SK-N-SH treated with all-trans-retinoic acid at 6 μM for 48 hours (cell line): ENCODE results near the gene DPYSL4.

Experiments
- ATAC-seq: fragments of 200-7000 bp; cut with Tn5 transposase; 3 replicates; pipeline ENCODE4 v1.9.1; 2020; ENCODE audit warnings: mild to moderate bottlenecking, moderate library complexity
- CREB5 ChIP-seq: fragments of 250-450 bp; sonication (Bioruptor Pico); IDR thresholded peaks from 2 replicates; pipeline ENCODE4 v1.5.1; 2020; ENCODE audit warnings: low read depth, mild to moderate bottlenecking, moderate library complexity
- CSDC2 ChIP-seq: fragments of 250-450 bp; sonication (Bioruptor Pico); IDR thresholded peaks from 2 replicates; pipeline ENCODE4 v1.5.0; 2020; ENCODE audit warnings: mild to moderate bottlenecking, moderate library complexity
- CSRNP3 ChIP-seq: fragments of 250-450 bp; sonication (Bioruptor Pico); IDR thresholded peaks from 2 replicates; pipeline ENCODE4 v1.5.1; 2021; ENCODE audit warnings: mild to moderate bottlenecking, moderate library complexity
- ESRRG ChIP-seq: fragments of 250-450 bp; sonication (Bioruptor Pico); IDR thresholded peaks from 2 replicates; pipeline ENCODE4 v1.6.1; 2021; ENCODE audit warnings: mild to moderate bottlenecking
- GLIS3 ChIP-seq: fragments of 250-450 bp; sonication (Bioruptor Pico); IDR thresholded peaks from 2 replicates; pipeline ENCODE4 v1.5.0; 2020; ENCODE audit warnings: mild to moderate bottlenecking, moderate library complexity
- ISL1 ChIP-seq: fragments of 250-450 bp; sonication (Bioruptor Pico); IDR thresholded peaks from 2 replicates; pipeline ENCODE4 v2.1.2; 2022; ENCODE audit warnings: mild to moderate bottlenecking, moderate library complexity
- OSR1 ChIP-seq: fragments of 250-450 bp; sonication (Bioruptor Pico); IDR thresholded peaks from 2 replicates; pipeline ENCODE4 v1.8.0; 2022; ENCODE audit warnings: moderate library complexity, mild to moderate bottlenecking, inconsistent platforms
- PPARA ChIP-seq: fragments of 250-450 bp; sonication (Bioruptor Pico); IDR thresholded peaks from 2 replicates; pipeline ENCODE4 v1.5.0; 2020; ENCODE audit warnings: mild to moderate bottlenecking, borderline replicate concordance
- RARB ChIP-seq: fragments of 250-450 bp; sonication (Bioruptor Pico); IDR thresholded peaks from 2 replicates; pipeline ENCODE4 v1.8.0; 2021; ENCODE audit warnings: mild to moderate bottlenecking, moderate library complexity
- SNAI2 ChIP-seq: fragments of 250-450 bp; sonication (Bioruptor Pico); IDR thresholded peaks from 2 replicates; pipeline ENCODE4 v1.5.0; 2020; ENCODE audit warnings: mild to moderate bottlenecking, moderate library complexity
- TCF4 ChIP-seq: fragments of 250-450 bp; sonication (Bioruptor Pico); IDR thresholded peaks from 2 replicates; pipeline ENCODE4 v1.8.0; 2021; ENCODE audit warnings: mild to moderate bottlenecking, moderate library complexity, borderline replicate concordance
- TOX ChIP-seq: fragments of 250-450 bp; sonication (Bioruptor Pico); IDR thresholded peaks from 2 replicates; pipeline ENCODE4 v1.8.0; 2021; ENCODE audit warnings: mild to moderate bottlenecking, moderate library complexity, borderline replicate concordance
- TSHZ2 ChIP-seq: fragments of 250-450 bp; sonication (Bioruptor Pico); IDR thresholded peaks from 2 replicates; pipeline ENCODE4 v1.5.0; 2020; ENCODE audit warnings: mild to moderate bottlenecking, moderate library complexity
- ZC3H10 ChIP-seq: fragments of 250-450 bp; sonication (Bioruptor Pico); IDR thresholded peaks from 2 replicates; pipeline ENCODE4 v1.5.1; 2021; ENCODE audit warnings: mild to moderate bottlenecking, moderate library complexity
- ZFP3 ChIP-seq: fragments of 250-450 bp; sonication (Bioruptor Pico); IDR thresholded peaks from 2 replicates; pipeline ENCODE4 v1.5.0; 2020; ENCODE audit warnings: mild to moderate bottlenecking, moderate library complexity
- ZFP30 ChIP-seq: fragments of 450-650 bp; formaldehyde crosslinking; IDR thresholded peaks from 2 replicates; pipeline ENCODE4 v1.5.0; 2022; ENCODE audit warnings: mild to moderate bottlenecking, moderate library complexity
- ZNF565 ChIP-seq: fragments of 450-650 bp; formaldehyde crosslinking; conservative IDR thresholded peaks from 2 replicates; pipeline ENCODE4 v1.5.0; 2020; ENCODE audit warnings: low read depth, mild to moderate bottlenecking, moderate library complexity
- ZNF70 ChIP-seq: fragments of 450-650 bp; formaldehyde crosslinking; IDR thresholded peaks from 2 replicates; pipeline ENCODE4 v1.5.0; 2020; ENCODE audit warnings: mild to moderate bottlenecking, moderate library complexity
- ZNF8 ChIP-seq: fragments of 450-650 bp; formaldehyde crosslinking; IDR thresholded peaks from 2 replicates; pipeline ENCODE4 v1.5.0; 2020; ENCODE audit warnings: mild to moderate bottlenecking, moderate library complexity
- TF ChIP-seq, protein P1 (sequence below): fragments of 250-450 bp; sonication (Bioruptor Pico); IDR thresholded peaks from 2 replicates; pipeline ENCODE4 v1.8.0; 2021; ENCODE audit warnings: low read depth, mild to moderate bottlenecking, moderate library complexity, borderline replicate concordance
- TF ChIP-seq, protein P2 (sequence below): fragments of 250-450 bp; sonication (Bioruptor Pico); IDR thresholded peaks from 2 replicates; pipeline ENCODE4 v1.8.0; 2020; ENCODE audit warnings: mild to moderate bottlenecking, moderate library complexity, borderline replicate concordance

The DPYSL4 gene

DNA sequence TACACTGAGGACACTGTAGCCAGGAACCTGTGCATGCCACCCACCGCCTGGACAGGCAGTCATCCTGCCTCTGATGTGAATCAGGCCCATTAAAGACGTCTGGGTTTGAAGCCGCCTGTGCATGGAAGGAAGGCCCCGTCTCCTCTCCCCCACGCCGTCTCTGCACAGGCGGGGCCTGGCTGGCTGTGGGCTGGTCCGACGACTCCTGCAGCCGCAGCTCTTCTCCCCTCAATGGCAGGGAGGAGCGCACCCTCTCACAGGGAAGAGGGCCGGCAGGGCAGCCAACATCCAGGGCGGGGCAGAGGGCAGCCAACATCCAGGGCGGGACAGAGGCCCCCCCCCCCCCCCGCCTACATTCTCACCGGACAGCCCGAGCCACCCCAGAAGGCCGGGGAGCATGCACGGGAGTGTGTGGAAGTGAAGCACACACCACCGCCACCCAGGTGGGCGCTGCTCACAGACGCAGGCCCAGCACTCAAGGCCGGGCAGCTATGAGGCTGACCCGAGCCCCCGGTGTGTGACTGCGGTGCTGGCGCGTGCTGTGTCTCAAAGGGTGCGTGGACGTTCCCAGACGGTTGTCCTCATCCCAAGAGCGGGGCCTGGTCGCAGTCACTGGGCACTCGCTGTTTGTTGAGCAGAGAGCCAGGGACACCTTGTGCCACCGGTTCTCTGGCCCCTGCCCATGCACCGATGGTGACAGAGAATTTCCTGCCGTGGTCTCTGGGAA lies 19.1 kb downstream of the DPYSL4 start:
- TF ChIP-seq ZFP3 (CRISPR knock-in tag): no peak
- no peak for ATAC-seq

- TF ChIP-seq ZNF70 (CRISPR knock-in tag) (no peak), ZNF565 (no peak), TCF4 (CRISPR knock-in tag) (no peak), TOX (CRISPR knock-in tag) (no peak), ZFP3 (CRISPR knock-in tag) (no peak), CREB5 (CRISPR knock-in tag) (no peak), SNAI2 (no peak)
- no peak for ATAC-seq
Measured at GRCh38 chr10:132206377-132206745, 19.6 kb downstream of the DPYSL4 start.

- peak; percentile 4; the same call in 2 of the 3 replicates for ATAC-seq
- no peak for TF ChIP-seq TCF4 (CRISPR knock-in tag)
- TF ChIP-seq CSRNP3 (CRISPR knock-in tag): no peak
- no peak for TF ChIP-seq ZNF565
- no peak for TF ChIP-seq CSDC2 (CRISPR knock-in tag)
- TF ChIP-seq ISL1 (CRISPR knock-in tag): no peak
- TF ChIP-seq RARB: no peak
- TF ChIP-seq ESRRG (CRISPR knock-in tag): no peak
- no peak for TF ChIP-seq ZFP3 (CRISPR knock-in tag)
- no peak for TF ChIP-seq CREB5 (CRISPR knock-in tag)
- TF ChIP-seq, all 23 proteins: peak for 0
Measured at GRCh38 chr10:132206806-132207535, 20.2 kb downstream of the DPYSL4 start.

DNA sequence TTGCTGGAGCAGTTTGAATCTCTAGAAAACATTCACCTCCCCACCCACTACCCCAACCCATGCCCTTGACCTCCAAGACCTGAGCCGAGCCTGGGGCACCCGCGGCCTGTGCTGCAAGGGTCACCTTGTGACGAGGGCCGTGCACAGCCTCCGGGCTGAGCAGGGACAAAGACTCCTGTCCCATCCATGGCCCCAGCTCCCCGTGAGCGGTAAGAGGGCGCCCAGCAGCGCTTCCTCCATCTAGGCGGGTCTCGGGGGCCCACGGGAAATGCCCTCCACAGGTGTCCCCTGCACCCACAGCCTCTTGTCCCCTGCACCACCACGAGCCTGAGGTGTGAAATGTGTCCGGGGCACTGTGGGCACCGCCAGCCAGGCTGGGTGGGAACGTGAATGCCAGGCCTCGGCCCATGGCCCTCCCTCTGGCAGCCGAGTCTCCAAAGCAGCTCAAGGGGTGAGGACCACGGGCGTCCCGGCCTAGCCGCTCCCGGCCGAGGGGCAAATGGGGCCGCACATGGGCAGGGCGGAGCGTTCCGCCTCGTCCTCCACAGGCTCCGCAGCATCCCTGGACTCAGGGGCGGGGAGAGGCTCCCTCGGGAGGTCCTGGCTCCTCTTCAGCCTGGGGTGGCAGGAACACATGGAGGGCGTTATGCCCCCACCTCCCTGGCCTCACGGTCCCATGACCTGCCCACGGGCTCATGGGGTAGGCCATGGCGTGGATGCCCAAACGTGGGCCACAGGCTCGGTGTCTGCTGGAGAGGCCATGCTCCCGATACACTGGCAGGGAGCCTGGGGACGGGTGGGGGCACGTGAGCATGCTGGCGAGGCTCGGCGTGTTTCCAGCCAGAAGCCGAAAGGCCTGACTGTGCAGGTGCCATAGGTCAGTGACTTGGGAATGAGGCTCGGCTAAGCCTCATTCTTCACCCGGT lies 21.1 kb downstream of the DPYSL4 start:
- ATAC-seq: peak; percentile 2; the same call in 2 of the 3 replicates
- no peak for TF ChIP-seq ZFP30
- TF ChIP-seq, protein P1, sequence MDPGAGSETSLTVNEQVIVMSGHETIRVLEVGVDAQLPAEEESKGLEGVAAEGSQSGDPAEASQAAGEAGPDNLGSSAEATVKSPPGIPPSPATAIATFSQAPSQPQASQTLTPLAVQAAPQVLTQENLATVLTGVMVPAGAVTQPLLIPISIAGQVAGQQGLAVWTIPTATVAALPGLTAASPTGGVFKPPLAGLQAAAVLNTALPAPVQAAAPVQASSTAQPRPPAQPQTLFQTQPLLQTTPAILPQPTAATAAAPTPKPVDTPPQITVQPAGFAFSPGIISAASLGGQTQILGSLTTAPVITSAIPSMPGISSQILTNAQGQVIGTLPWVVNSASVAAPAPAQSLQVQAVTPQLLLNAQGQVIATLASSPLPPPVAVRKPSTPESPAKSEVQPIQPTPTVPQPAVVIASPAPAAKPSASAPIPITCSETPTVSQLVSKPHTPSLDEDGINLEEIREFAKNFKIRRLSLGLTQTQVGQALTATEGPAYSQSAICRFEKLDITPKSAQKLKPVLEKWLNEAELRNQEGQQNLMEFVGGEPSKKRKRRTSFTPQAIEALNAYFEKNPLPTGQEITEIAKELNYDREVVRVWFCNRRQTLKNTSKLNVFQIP (CRISPR knock-in tag): no peak
- TF ChIP-seq ZFP3 (CRISPR knock-in tag): no peak
- no peak for TF ChIP-seq ZNF8 (CRISPR knock-in tag)
- TF ChIP-seq, protein P2, sequence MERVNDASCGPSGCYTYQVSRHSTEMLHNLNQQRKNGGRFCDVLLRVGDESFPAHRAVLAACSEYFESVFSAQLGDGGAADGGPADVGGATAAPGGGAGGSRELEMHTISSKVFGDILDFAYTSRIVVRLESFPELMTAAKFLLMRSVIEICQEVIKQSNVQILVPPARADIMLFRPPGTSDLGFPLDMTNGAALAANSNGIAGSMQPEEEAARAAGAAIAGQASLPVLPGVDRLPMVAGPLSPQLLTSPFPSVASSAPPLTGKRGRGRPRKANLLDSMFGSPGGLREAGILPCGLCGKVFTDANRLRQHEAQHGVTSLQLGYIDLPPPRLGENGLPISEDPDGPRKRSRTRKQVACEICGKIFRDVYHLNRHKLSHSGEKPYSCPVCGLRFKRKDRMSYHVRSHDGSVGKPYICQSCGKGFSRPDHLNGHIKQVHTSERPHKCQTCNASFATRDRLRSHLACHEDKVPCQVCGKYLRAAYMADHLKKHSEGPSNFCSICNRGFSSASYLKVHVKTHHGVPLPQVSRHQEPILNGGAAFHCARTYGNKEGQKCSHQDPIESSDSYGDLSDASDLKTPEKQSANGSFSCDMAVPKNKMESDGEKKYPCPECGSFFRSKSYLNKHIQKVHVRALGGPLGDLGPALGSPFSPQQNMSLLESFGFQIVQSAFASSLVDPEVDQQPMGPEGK (CRISPR knock-in tag): no peak
- TF ChIP-seq ISL1 (CRISPR knock-in tag): no peak
- no peak for TF ChIP-seq RARB
- TF ChIP-seq GLIS3 (CRISPR knock-in tag): no peak
- TF ChIP-seq TSHZ2 (CRISPR knock-in tag): no peak
- TF ChIP-seq ZNF70 (CRISPR knock-in tag): no peak
- no peak for TF ChIP-seq OSR1
- TF ChIP-seq CREB5 (CRISPR knock-in tag): no peak
- TF ChIP-seq SNAI2: no peak
- no peak for TF ChIP-seq TCF4 (CRISPR knock-in tag)
- TF ChIP-seq PPARA (CRISPR knock-in tag): no peak
- no peak for TF ChIP-seq ZC3H10
